ENCODE measurements around the gene DNAJC9.
A peak's percentile ranks its signal among the peaks of the same experiment; 100 is the strongest.

Gene DNAJC9

DNA sequence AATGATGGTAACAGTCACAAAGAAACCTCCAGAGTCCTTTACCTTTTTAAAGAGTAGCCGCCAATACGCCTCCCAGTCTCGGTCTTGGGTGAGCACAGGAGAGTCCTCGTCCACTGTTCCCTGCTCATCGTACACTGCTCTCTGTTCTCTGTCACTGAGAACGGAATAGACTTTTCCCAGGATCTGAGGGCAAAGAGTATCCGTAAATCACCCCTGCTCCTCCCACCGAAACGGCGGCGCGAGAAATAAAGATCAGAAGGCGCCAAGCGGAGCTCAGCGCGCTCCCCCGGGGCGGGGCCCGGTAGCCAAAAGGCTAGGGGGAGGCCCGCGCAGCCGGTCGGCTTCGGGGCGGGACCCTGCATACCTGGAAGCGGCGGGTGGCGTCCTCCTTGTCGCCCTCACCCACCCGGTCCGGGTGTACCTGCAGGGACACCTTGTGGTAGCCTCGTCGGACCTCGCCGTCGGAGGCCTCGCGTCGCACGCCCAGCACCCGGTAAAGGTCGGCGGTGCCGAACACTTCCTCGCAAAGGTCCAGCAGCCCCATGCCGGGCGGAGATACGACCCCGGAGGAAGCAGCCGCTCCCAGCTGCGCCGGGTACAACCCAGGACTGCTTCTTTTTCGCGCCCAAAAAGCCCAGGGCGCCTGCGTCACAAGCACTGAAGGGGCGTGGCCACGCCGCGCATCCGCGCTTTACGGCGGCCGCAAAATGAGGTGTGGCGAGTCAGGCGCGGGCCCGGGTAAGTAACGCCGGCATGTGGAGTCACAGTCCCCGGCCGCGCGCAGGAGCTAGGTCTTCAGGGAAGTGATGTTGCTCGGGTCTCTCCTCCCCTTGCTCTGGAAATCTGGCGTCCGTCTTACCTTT lies at the start of gene DNAJC9:
DNAJC9 (minus strand) TSS at position 610 of the 863 bp plus-strand sequence; CDS start at position 544, 66 bp downstream.
- H3K4me3 ChIP-seq (replicated peaks; ENCODE audit: low read depth, low read length): peak within 1 kb of the TSS; percentile 78
- peak; percentile 92 for DNase-seq (ENCODE audit: low read depth)
- no peak for TF ChIP-seq CTCF (IDR thresholded peaks at IDR 0.05; ENCODE audit: low read length, missing control alignments)

GRCh38 chr10:73293461-73293860 lies 46.4 kb upstream of the DNAJC9 start:
- DNase-seq (ENCODE audit: low read depth): no peak
- H3K4me3 ChIP-seq (replicated peaks; ENCODE audit: low read depth, low read length): no peak overlapping the region
- TF ChIP-seq CTCF (IDR thresholded peaks at IDR 0.05; ENCODE audit: low read length, missing control alignments): no peak

- no peak overlapping the region for H3K4me3 ChIP-seq (replicated peaks; ENCODE audit: low read depth, low read length)
- no peak for DNase-seq (ENCODE audit: low read depth)
- TF ChIP-seq CTCF (IDR thresholded peaks at IDR 0.05; ENCODE audit: low read length, missing control alignments): no peak
Measured at GRCh38 chr10:73289958-73290357, 42.9 kb upstream of the DNAJC9 start.

- TF ChIP-seq CTCF (IDR thresholded peaks at IDR 0.05; ENCODE audit: low read length, missing control alignments): no peak
- DNase-seq (ENCODE audit: low read depth): no peak
- no peak overlapping the region for H3K4me3 ChIP-seq (replicated peaks; ENCODE audit: low read depth, low read length)
Measured at GRCh38 chr10:73287441-73287840, 40.4 kb upstream of the DNAJC9 start.

DNA sequence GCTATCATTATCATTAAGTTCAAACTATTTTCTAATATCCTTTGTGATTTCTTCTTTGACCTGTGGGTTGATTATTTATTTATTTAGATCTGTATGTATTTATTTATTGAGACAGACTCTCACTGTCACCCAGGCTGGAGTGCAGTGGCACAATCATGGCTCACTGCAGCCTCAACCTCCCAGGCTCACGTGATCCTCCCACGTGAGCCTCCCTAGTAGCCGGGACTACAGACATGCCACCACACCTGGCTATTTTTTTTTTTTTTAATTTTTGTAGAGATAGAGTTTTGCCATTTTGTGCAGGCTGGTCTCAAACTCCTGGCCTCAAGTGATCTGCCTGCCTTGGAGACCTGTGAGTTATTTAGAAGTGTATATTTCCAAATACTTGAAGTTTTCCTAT lies 34.0 kb upstream of the DNAJC9 start:
- DNase-seq (ENCODE audit: low read depth): no peak
- TF ChIP-seq CTCF (IDR thresholded peaks at IDR 0.05; ENCODE audit: low read length, missing control alignments): no peak
- H3K4me3 ChIP-seq (replicated peaks; ENCODE audit: low read depth, low read length): no peak overlapping the region

DNA sequence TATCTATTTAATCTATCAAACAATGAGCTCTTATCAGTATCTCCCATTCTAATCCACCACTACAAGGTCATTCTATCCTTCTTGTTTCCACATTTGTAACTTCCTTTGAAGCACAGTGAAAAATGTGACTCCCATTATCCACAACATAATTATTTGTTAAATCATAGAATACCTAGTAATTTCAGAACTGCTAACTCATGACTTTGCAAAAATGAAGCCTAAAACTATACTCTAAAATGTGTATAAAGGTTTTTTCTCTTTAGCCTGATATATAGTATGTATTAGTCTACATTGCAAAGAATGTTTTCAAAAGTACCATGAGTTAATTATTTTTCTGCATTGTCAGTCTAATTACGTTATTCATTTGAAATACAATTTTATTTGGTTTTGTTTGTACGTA lies 17.4 kb upstream of the DNAJC9 start:
- DNase-seq (ENCODE audit: low read depth): no peak
- TF ChIP-seq CTCF (IDR thresholded peaks at IDR 0.05; ENCODE audit: low read length, missing control alignments): no peak
- no peak overlapping the region for H3K4me3 ChIP-seq (replicated peaks; ENCODE audit: low read depth, low read length)

Measured in fibroblast of pulmonary artery (primary cell).